ENCODE measurements around the gene ELP4.

GRCh38 chr11:31818874-31819331, 309.3 kb downstream of the ELP4 start:
- TF ChIP-seq FIP1L1 (IDR thresholded peaks at IDR 0.05; ENCODE audit: low read depth, low read length, poor library complexity, severe bottlenecking) (no peak), REST (IDR thresholded peaks at IDR 0.05; ENCODE audit: borderline replicate concordance) (no peak), REST (CRISPR knock-in tag; IDR thresholded peaks at IDR 0.05; ENCODE audit: low read depth) (no peak), CTCF (IDR thresholded peaks at IDR 0.05 in 2 of 3, conservative IDR thresholded peaks at IDR 0.05 in 1 of 3; ENCODE audit: insufficient read depth in 2 of 3, low read depth in 1 of 3, low read length in 3 of 3) (no peak), USF2 (CRISPR knock-in tag; IDR thresholded peaks at IDR 0.05) (no peak), SP2 (IDR thresholded peaks at IDR 0.05; ENCODE audit: extremely low read depth, low read depth, low read length, poor library complexity, severe bottlenecking) (no peak), ZNF79 (CRISPR knock-in tag; IDR thresholded peaks at IDR 0.05; ENCODE audit: low read depth) (no peak), SIN3A (IDR thresholded peaks at IDR 0.05; ENCODE audit: borderline replicate concordance in 2 of 2, control insufficient read depth in 1 of 2, low read depth in 2 of 2, low read length in 2 of 2) (no peak), E2F8 (IDR thresholded peaks at IDR 0.05; ENCODE audit: low read depth, partially characterized antibody) (no peak), SMARCC2 (IDR thresholded peaks at IDR 0.05; ENCODE audit: low read depth) (no peak), ZNF175 (CRISPR knock-in tag; IDR thresholded peaks at IDR 0.05; ENCODE audit: low read depth) (no peak)

Data from K562 (cell line).